Stimulated activated naive CD8-positive, alpha-beta T cell treated with anti-CD3 and anti-CD28 coated beads, Interleukin-15, amount 100 ng/mL, for 72 hours (primary cell): ENCODE measurements around the gene SRCAP.

Experiments
- ATAC-seq: fragments of 150-1000 bp; cut with Tn5 transposase; 2 replicates; pipeline ENCODE4 v1.10.0; 2021; ENCODE audit warnings: mild to moderate bottlenecking, moderate library complexity
- DNase-seq, 2 donors: peaks; one replicate each; pipeline ENCODE4 v3.0.0; 2021 to 2022
- H3K27ac Mint-ChIP-seq, 2 donors: one replicate each; pipeline ENCODE4 v1.8.0; 2022; ENCODE audit warnings: mild to moderate bottlenecking in 2 of 2, mixed read lengths in 2 of 2, moderate library complexity in 2 of 2
- H3K27me3 Mint-ChIP-seq: one replicate; pipeline ENCODE4 v1.8.0; 2022; ENCODE audit warnings: mixed read lengths
- H3K4me1 Mint-ChIP-seq: one replicate; pipeline ENCODE4 v1.8.0; 2022; ENCODE audit warnings: mild to moderate bottlenecking, mixed read lengths
- H3K4me3 Mint-ChIP-seq, 2 donors: one replicate each; pipeline ENCODE4 v1.8.0; 2022; ENCODE audit warnings: mild to moderate bottlenecking in 2 of 2, mixed read lengths in 2 of 2, moderate library complexity in 1 of 2
- H3K9me3 Mint-ChIP-seq, 2 donors: one replicate each; pipeline ENCODE4 v1.8.0; 2022; ENCODE audit warnings: mixed read lengths in 2 of 2

The SRCAP gene

GRCh38 chr16:30764086-30764485 lies 65.1 kb downstream of the SRCAP start:
- DNase-seq, result no peak
- Mint-ChIP-seq H3K4me1 (peaks cover 27% of the 10 kb centered on the region), H3K9me3 (no peaks in the 10 kb centered on the region), H3K4me3 (no peak overlapping the region), H3K27me3 (no peaks in the 10 kb centered on the region), H3K27ac (no peak overlapping the region)
- ATAC-seq, result no peak

- H3K4me3 Mint-ChIP-seq, result no peak overlapping the region
- no peak for DNase-seq
- no peak for ATAC-seq
- no peaks in the 10 kb centered on the region for H3K9me3 Mint-ChIP-seq
- H3K4me1 Mint-ChIP-seq, result peaks cover 27% of the 10 kb centered on the region
- peak overlapping the region in 1 of 2 donors; percentile 35 for H3K27ac Mint-ChIP-seq
- H3K27me3 Mint-ChIP-seq, result no peaks in the 10 kb centered on the region
Observed at GRCh38 chr16:30764816-30765465, 66.0 kb downstream of the SRCAP start.

- H3K4me1 Mint-ChIP-seq, result peaks cover 19% of the 10 kb centered on the region
- no peak for DNase-seq
- no peaks in the 10 kb centered on the region for H3K9me3 Mint-ChIP-seq
- ATAC-seq, result no peak
- peak overlapping the region in 1 of 2 donors; percentile 43 for H3K27ac Mint-ChIP-seq
- H3K27me3 Mint-ChIP-seq, result no peaks in the 10 kb centered on the region
- H3K4me3 Mint-ChIP-seq, result no peak overlapping the region
Observed at GRCh38 chr16:30766206-30766932, 67.4 kb downstream of the SRCAP start.

GRCh38 chr16:30766933-30767284 lies 67.9 kb downstream of the SRCAP start:
- no peak overlapping the region for H3K27ac Mint-ChIP-seq
- no peak for ATAC-seq
- DNase-seq, result no peak
- no peaks in the 10 kb centered on the region for H3K27me3 Mint-ChIP-seq
- H3K4me1 Mint-ChIP-seq, result peaks cover 24% of the 10 kb centered on the region
- no peaks in the 10 kb centered on the region for H3K9me3 Mint-ChIP-seq
- H3K4me3 Mint-ChIP-seq, result no peak overlapping the region

- Mint-ChIP-seq H3K4me3 (no peak overlapping the region), H3K27me3 (no peaks in the 10 kb centered on the region), H3K4me1 (peaks cover 30% of the 10 kb centered on the region), H3K9me3 (no peaks in the 10 kb centered on the region), H3K27ac (no peak overlapping the region)
- no peak for ATAC-seq
- no peak for DNase-seq
Observed at GRCh38 chr16:30767767-30768465, 68.9 kb downstream of the SRCAP start.

- ATAC-seq, result no peak
- Mint-ChIP-seq H3K27ac (peak overlapping the region in 1 of 2 donors; percentile 54), H3K4me3 (no peak overlapping the region), H3K27me3 (no peaks in the 10 kb centered on the region), H3K9me3 (no peaks in the 10 kb centered on the region), H3K4me1 (peaks cover 28% of the 10 kb centered on the region)
- DNase-seq, result no peak
Observed at GRCh38 chr16:30768583-30769181, 69.7 kb downstream of the SRCAP start.

GRCh38 chr16:30769379-30770089 lies 70.6 kb downstream of the SRCAP start:
- H3K27ac Mint-ChIP-seq, result no peak overlapping the region
- peaks cover 27% of the 10 kb centered on the region for H3K4me1 Mint-ChIP-seq
- H3K27me3 Mint-ChIP-seq, result no peaks in the 10 kb centered on the region
- DNase-seq (no peak), ATAC-seq (no peak)
- no peak overlapping the region for H3K4me3 Mint-ChIP-seq
- H3K9me3 Mint-ChIP-seq, result no peaks in the 10 kb centered on the region

GRCh38 chr16:30771726-30772125 lies 72.8 kb downstream of the SRCAP start:
- Mint-ChIP-seq H3K27me3 (no peaks in the 10 kb centered on the region), H3K4me3 (no peak overlapping the region), H3K9me3 (no peaks in the 10 kb centered on the region), H3K4me1 (peaks cover 39% of the 10 kb centered on the region), H3K27ac (no peak overlapping the region)
- DNase-seq, result no peak
- ATAC-seq, result no peak

- no peaks in the 10 kb centered on the region for H3K27me3 Mint-ChIP-seq
- peak overlapping the region in 1 of 2 donors; percentile 29 for H3K27ac Mint-ChIP-seq
- ATAC-seq (no peak), DNase-seq (no peak)
- peaks cover 54% of the 10 kb centered on the region for H3K4me1 Mint-ChIP-seq
- H3K4me3 Mint-ChIP-seq, result no peak overlapping the region
- no peaks in the 10 kb centered on the region for H3K9me3 Mint-ChIP-seq
Observed at GRCh38 chr16:30773826-30774225, 74.9 kb downstream of the SRCAP start.

- Mint-ChIP-seq H3K27ac (peak overlapping the region; percentile 85 to 97), H3K4me1 (peaks cover 58% of the 10 kb centered on the region), H3K9me3 (no peaks in the 10 kb centered on the region), H3K27me3 (no peaks in the 10 kb centered on the region), H3K4me3 (peak overlapping the region; percentile 87 to 91)
- ATAC-seq (peak; percentile 0), DNase-seq (no peak)
Observed at GRCh38 chr16:30774367-30775130, 75.6 kb downstream of the SRCAP start.

GRCh38 chr16:30775131-30775391 lies 76.1 kb downstream of the SRCAP start:
- DNase-seq, result no peak
- H3K27me3 Mint-ChIP-seq, result no peaks in the 10 kb centered on the region
- H3K4me1 Mint-ChIP-seq, result peaks cover 58% of the 10 kb centered on the region
- peak overlapping the region; percentile 85 to 97 for H3K27ac Mint-ChIP-seq
- peak overlapping the region; percentile 87 to 91 for H3K4me3 Mint-ChIP-seq
- no peak for ATAC-seq
- no peaks in the 10 kb centered on the region for H3K9me3 Mint-ChIP-seq

GRCh38 chr16:30775392-30776188 lies 76.6 kb downstream of the SRCAP start:
- H3K4me3 Mint-ChIP-seq, result peak overlapping the region; percentile 87 to 91
- peaks cover 58% of the 10 kb centered on the region for H3K4me1 Mint-ChIP-seq
- H3K27ac Mint-ChIP-seq, result peak overlapping the region; percentile 73 to 97
- H3K9me3 Mint-ChIP-seq, result no peaks in the 10 kb centered on the region
- peak; percentile 81 for ATAC-seq
- DNase-seq, result peak; percentile 64 to 72
- H3K27me3 Mint-ChIP-seq, result no peaks in the 10 kb centered on the region

- Mint-ChIP-seq H3K4me1 (peaks cover 42% of the 10 kb centered on the region), H3K4me3 (peak overlapping the region; percentile 87 to 91), H3K27me3 (no peaks in the 10 kb centered on the region), H3K9me3 (no peaks in the 10 kb centered on the region), H3K27ac (peak overlapping the region in 1 of 2 donors; percentile 73)
- ATAC-seq (no peak), DNase-seq (no peak)
Observed at GRCh38 chr16:30777591-30778297, 78.8 kb downstream of the SRCAP start.
